LHCN-M2 (cell line): Measurements from ENCODE around the gene CLDN19. TPM values are rescaled to one million over a fixed set of nuclear protein-coding genes. Genes with fewer than 3 reads are reported as not detected.
A peak's percentile ranks its signal among the peaks of the same experiment; 100 is the strongest.
"Not testable (repeated sequence)": the region's sequence is repeated elsewhere in the genome, so short reads cannot be mapped to it uniquely, and the experiment has no call there.

Experiments
- DNase-seq: peaks from one replicate; pipeline ENCODE4 v3.0.0-alpha.2; 2012; ENCODE audit warnings: low read depth
- total RNA-seq: library from RNA; depleted of rRNA; stranded (reverse); fragments of >200 nt; gene quantifications from 2 replicates; pipeline ENCODE4 v1.2.3, GENCODE V29; 2014

Gene CLDN19
- total RNA-seq, 1 experiment from 2014 or later = not detected

GRCh38 chr1:42761567-42761966, 21.5 kb upstream of the CLDN19 start:
- no peak for DNase-seq

GRCh38 chr1:42759114-42759513, 19.1 kb upstream of the CLDN19 start:
- DNase-seq = no peak

- DNase-seq = no peak
Observed at GRCh38 chr1:42758641-42759040, 18.6 kb upstream of the CLDN19 start.

- DNase-seq = no peak
Observed at GRCh38 chr1:42757892-42758275, 17.8 kb upstream of the CLDN19 start.

GRCh38 chr1:42756956-42757891, 17.2 kb upstream of the CLDN19 start:
- DNase-seq = peak; percentile 60

GRCh38 chr1:42753070-42753469, 13.0 kb upstream of the CLDN19 start:
- peak; percentile 54 for DNase-seq

GRCh38 chr1:42752284-42752683, 12.2 kb upstream of the CLDN19 start:
- no peak for DNase-seq

GRCh38 chr1:42751511-42752070, 11.6 kb upstream of the CLDN19 start:
- DNase-seq = not testable (repeated sequence)

- no peak for DNase-seq
Observed at GRCh38 chr1:42750041-42750440, 10.0 kb upstream of the CLDN19 start.

- no peak for DNase-seq
Observed at GRCh38 chr1:42748461-42749410, 8.7 kb upstream of the CLDN19 start.

GRCh38 chr1:42748021-42748420, 8.0 kb upstream of the CLDN19 start:
- no peak for DNase-seq

GRCh38 chr1:42747125-42747524, 7.1 kb upstream of the CLDN19 start:
- DNase-seq = no peak

GRCh38 chr1:42746436-42747105, 6.5 kb upstream of the CLDN19 start:
- DNase-seq = no peak

GRCh38 chr1:42745851-42746250, 5.8 kb upstream of the CLDN19 start:
- no peak for DNase-seq

GRCh38 chr1:42744148-42744413, 4.0 kb upstream of the CLDN19 start:
- DNase-seq = no peak

GRCh38 chr1:42743317-42744147, 3.5 kb upstream of the CLDN19 start:
- no peak for DNase-seq

GRCh38 chr1:42742617-42743316, 2.7 kb upstream of the CLDN19 start:
- no peak for DNase-seq

- DNase-seq = no peak
Observed at GRCh38 chr1:42742141-42742540, 2.1 kb upstream of the CLDN19 start.

- no peak for DNase-seq
Observed at GRCh38 chr1:42741706-42742105, 1.7 kb upstream of the CLDN19 start.
